Measurements from ENCODE around the gene SDR42E2. TPM values are rescaled to one million over a fixed set of nuclear protein-coding genes. Genes with fewer than 3 reads are reported as not detected.

The SDR42E2 gene
- total RNA-seq, 2 donors from 2014 or later: 0.66 TPM; not detected in 1

DNA sequence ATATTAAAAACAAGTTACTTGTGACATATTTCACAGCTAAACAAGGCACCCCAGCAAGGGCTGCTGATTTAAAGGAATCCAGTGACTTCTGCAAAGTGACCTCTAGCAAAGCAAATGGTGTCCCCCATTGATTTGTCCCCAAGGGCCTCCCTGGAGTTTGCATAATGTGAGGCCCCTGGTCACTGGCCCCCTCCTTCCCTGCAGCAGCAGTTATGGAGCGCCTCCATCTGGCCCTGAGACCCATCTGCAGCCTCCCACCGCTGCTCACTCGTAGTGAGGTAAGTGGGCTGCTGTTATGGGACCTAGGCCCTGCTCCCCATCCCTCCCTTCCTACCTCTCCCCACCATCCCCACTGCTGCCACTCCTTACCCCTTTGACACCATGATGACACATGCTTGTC, 24.2 kb downstream of the SDR42E2 start:
- intact Hi-C loops (cut with DNase I): loop anchor here (5.0 kb wide), 1 partner anchor 184 kb away; the partner anchor contains the start of gene PDZD9
- Histone ChIP-seq H3K27me3 (no peaks in the 10 kb centered on the region), H3K9me3 (no peaks in the 10 kb centered on the region), H3K4me3 (no peak overlapping the region), H3K36me3 (replicated peaks in 1 of 2; ENCODE audit: insufficient read depth in 1 of 2, low read depth in 2 of 2) (no peaks in the 10 kb centered on the region), H3K27ac (no peak overlapping the region), H3K4me1 (peaks cover 22% of the 10 kb centered on the region)
- DNase-seq: no peak
- TF ChIP-seq, protein P1, sequence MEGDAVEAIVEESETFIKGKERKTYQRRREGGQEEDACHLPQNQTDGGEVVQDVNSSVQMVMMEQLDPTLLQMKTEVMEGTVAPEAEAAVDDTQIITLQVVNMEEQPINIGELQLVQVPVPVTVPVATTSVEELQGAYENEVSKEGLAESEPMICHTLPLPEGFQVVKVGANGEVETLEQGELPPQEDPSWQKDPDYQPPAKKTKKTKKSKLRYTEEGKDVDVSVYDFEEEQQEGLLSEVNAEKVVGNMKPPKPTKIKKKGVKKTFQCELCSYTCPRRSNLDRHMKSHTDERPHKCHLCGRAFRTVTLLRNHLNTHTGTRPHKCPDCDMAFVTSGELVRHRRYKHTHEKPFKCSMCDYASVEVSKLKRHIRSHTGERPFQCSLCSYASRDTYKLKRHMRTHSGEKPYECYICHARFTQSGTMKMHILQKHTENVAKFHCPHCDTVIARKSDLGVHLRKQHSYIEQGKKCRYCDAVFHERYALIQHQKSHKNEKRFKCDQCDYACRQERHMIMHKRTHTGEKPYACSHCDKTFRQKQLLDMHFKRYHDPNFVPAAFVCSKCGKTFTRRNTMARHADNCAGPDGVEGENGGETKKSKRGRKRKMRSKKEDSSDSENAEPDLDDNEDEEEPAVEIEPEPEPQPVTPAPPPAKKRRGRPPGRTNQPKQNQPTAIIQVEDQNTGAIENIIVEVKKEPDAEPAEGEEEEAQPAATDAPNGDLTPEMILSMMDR (IDR thresholded peaks at IDR 0.05): no peak
- WGBS, 2 donors: 75 to 80% methylated on average over 2 to 3 of the region's 3 CpGs
- ATAC-seq: no peak

DNA sequence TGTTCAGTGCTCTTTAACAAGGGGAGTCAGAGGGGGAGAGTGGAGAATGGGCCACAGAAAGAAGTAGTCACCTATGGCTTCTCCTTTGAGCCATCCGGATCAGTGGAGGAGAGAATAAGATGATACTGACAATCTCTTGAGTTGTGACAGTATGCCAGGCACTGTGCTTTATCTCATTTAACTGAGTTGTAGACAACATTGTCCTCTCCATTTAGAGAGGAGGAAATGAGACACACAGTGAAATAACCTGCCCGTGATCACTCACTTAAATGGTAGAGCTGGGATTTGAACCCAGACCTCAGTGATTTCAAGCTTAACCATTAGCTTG, 25.9 kb downstream of the SDR42E2 start:
- no peaks in the 10 kb centered on the region for H3K36me3 ChIP-seq (replicated peaks in 1 of 2; ENCODE audit: insufficient read depth in 1 of 2, low read depth in 2 of 2)
- no peaks in the 10 kb centered on the region for H3K9me3 ChIP-seq
- DNase-seq: no peak
- intact Hi-C loops (cut with DNase I): loop anchor here (5.0 kb wide), 1 partner anchor 186 kb away; the partner anchor contains the start of gene PDZD9
- H3K4me1 ChIP-seq: peaks cover 32% of the 10 kb centered on the region
- 48 to 64% methylated on average over 2 of the region's 2 CpGs for WGBS, 2 donors
- TF ChIP-seq, protein P1 (IDR thresholded peaks at IDR 0.05): no peak
- no peak for TF ChIP-seq POLR2A (IDR thresholded peaks at IDR 0.05)
- no peak overlapping the region for H3K4me3 ChIP-seq
- H3K27me3 ChIP-seq: no peaks in the 10 kb centered on the region
- no peak for ATAC-seq
- peak overlapping the region in 3 of 4 donors; percentile 17 to 98 (median 96) for H3K27ac ChIP-seq

DNA sequence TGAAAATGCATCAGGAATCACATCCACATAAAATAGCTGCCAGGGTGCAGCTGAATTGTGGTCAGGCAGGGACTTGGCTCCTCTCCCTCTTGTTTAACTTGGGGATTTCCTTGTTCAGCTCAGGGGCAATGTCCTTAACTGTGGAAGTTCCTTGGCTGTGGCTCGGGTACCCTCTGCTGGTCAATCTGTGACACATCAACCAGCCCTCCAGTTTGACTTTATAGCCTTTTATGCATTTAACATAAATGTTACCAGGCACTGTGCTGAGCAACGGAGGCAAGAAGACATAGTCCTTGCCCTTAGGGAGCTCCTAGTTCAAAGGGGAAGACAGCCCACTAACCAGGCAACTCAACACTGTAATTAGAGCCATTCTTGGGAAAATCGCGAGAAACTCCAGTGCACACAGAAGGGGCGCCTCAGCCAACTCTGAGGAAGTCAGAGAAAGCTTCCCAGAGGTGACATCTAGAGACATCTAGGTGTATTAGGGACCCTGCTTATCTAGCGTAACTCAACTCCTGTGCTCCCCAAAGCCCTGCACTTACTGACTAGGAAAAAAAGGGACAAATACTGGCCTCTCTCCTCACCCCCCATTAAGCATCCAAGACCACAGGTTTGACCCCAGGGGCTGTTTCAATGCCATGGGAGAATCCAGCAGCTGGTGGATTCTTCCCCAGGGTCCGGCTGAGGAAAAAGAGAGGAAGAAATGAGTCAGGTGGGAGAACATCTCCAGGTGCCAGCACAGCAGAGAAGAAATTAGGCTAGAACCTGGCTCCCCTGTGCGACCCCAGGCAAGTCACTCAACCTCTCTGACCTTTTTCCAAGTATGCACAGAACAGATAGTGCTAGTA, 26.5 kb downstream of the SDR42E2 start:
- Histone ChIP-seq H3K4me3 (no peak overlapping the region), H3K4me1 (peaks cover 32% of the 10 kb centered on the region), H3K36me3 (replicated peaks in 1 of 2; ENCODE audit: insufficient read depth in 1 of 2, low read depth in 2 of 2) (no peaks in the 10 kb centered on the region), H3K27me3 (no peaks in the 10 kb centered on the region), H3K9me3 (no peaks in the 10 kb centered on the region), H3K27ac (peak overlapping the region; percentile 17 to 98 (median 90))
- TF ChIP-seq, protein P1 (IDR thresholded peaks at IDR 0.05): peak; percentile 74 to 96 (median 91)
- no peak for TF ChIP-seq POLR2A (IDR thresholded peaks at IDR 0.05)
- 21 to 32% methylated on average over 5 to 8 of the region's 8 CpGs for WGBS, 2 donors
- DNase-seq (peak; percentile 76 to 91 (median 82)), ATAC-seq (peak; percentile 16)
- intact Hi-C loops (cut with DNase I): loop anchor here (5.0 kb wide), 1 partner anchor 187 kb away; the partner anchor contains the start of gene PDZD9

DNA sequence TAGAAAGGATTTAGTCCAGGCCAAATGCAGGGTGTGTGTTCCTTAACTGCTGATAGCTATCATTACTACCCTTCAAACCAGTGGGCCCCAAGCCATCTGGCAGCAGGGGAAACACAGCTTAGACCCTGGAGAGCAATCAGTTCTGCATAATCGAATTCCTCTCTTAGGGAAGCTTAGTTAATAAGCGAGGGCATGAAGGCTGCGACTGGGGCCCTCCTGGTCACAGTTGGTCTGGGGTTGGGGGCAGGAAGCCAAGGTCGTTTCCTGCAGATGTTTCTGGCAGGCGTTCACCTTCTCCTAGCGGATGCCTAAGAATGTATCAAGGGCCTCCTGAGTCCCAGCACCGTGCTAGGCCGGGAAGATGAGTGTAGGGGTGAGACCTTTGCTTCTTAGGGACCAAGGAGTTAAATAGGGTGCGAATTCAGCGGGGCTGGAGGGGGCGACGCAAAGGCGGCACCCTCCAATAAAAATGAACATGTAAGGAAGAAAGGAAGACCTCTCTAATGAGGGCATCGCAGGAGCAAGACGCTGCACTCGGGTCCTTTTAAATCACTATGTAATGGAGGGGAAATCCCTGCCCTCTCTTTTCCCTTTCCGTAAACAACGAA, 27.3 kb downstream of the SDR42E2 start:
- ATAC-seq (no peak), DNase-seq (peak; percentile 44 to 59 (median 50))
- Histone ChIP-seq H3K27me3 (no peaks in the 10 kb centered on the region), H3K4me3 (no peak overlapping the region), H3K36me3 (replicated peaks in 1 of 2; ENCODE audit: insufficient read depth in 1 of 2, low read depth in 2 of 2) (no peaks in the 10 kb centered on the region), H3K4me1 (peaks cover 32% of the 10 kb centered on the region), H3K9me3 (no peaks in the 10 kb centered on the region), H3K27ac (peak overlapping the region; percentile 84 to 99 (median 97))
- intact Hi-C loops (cut with DNase I): loop anchor here (5.0 kb wide), 1 partner anchor 187 kb away; the partner anchor contains the start of gene PDZD9
- WGBS, 2 donors: 1 to 2% methylated on average over 16 to 18 of the region's 18 CpGs
- no peak for TF ChIP-seq POLR2A (IDR thresholded peaks at IDR 0.05)
- TF ChIP-seq, protein P1 (IDR thresholded peaks at IDR 0.05): no peak
